A549 (cell line): ENCODE data around the gene MEG3. TPM values are rescaled to one million over a fixed set of nuclear protein-coding genes. Genes with fewer than 3 reads are reported as not detected.

Experiments used
- ATAC-seq, 2 experiments: fragments of 200-7000 bp in 1 of 2; fragments of >200 bp in 1 of 2; cut with Nextera tagmentation in 1 of 2; cut with Tn5 transposase in 1 of 2; 3 replicates each; pipeline versions ENCODE4 v1.8.0 to v1.9.1; 2018 to 2020; ENCODE audit warnings: mild to moderate bottlenecking in 1 of 2, moderate library complexity in 1 of 2
- CTCF ChIA-PET: fragments of 300-600 bp; sonication (Branson Sonifier 250); formaldehyde crosslinking; extraction: SDS; loops from one replicate; lab custom pipeline; 2021; ENCODE audit warnings: antibody characterized with exemption, inconsistent platforms; lab: Yijun Ruan, JAX
- POLR2A ChIA-PET: fragments of 350-600 bp; formaldehyde crosslinking; extraction: SDS; loops from one replicate; lab custom pipeline; 2021; ENCODE audit warnings: antibody characterized with exemption, inconsistent platforms; lab: Yijun Ruan, JAX
- DNase-seq, 2 experiments: peaks; one replicate each; pipeline versions ENCODE4 v3.0.0 to v3.0.0-alpha.2; 2011 to 2016; ENCODE audit warnings: low read depth in 1 of 2, low spot score in 1 of 2
- FAIRE-seq: peaks from 2 replicates; lab custom pipeline; 2011; peaks lifted over from hg19 to GRCh38; lab: Jason Lieb, UNC
- H3K27ac ChIP-seq, 2 experiments: fragments of >200 bp; sonication (Bioruptor Twin); formaldehyde crosslinking; 3 replicates each; pipeline ENCODE4 v1.5.1; 2016 to 2017
- H3K4me1 ChIP-seq: fragments of >200 bp; sonication (Bioruptor Twin); formaldehyde crosslinking; 3 replicates; pipeline ENCODE4 v1.6.1; 2016
- H3K4me2 ChIP-seq: fragments of >200 bp; sonication (Bioruptor Twin); formaldehyde crosslinking; 3 replicates; pipeline ENCODE4 v1.6.1; 2016
- H3K4me3 ChIP-seq: fragments of >200 bp; sonication (Bioruptor Twin); formaldehyde crosslinking; 3 replicates; pipeline ENCODE4 v1.5.1; 2016
- H3K9me3 ChIP-seq: fragments of >200 bp; sonication (Bioruptor Twin); formaldehyde crosslinking; 3 replicates; pipeline ENCODE4 v1.6.1; 2016
- BCL3 ChIP-seq: fragments of >200 bp; sonication (Bioruptor Twin); formaldehyde crosslinking; IDR thresholded peaks from 3 replicates; pipeline ENCODE4 v1.6.1; 2016
- CEBPB ChIP-seq, 2 experiments: fragments of >200 bp in 1 of 2; sonication (Bioruptor Twin) in 1 of 2; formaldehyde crosslinking in 1 of 2; IDR thresholded peaks; 2 replicates each; pipeline ENCODE4 v1.6.1; 2012 to 2016
- CHD2 ChIP-seq: fragments of 150-350 bp; IDR thresholded peaks from 2 replicates; pipeline ENCODE4 v1.6.1; 2014; ENCODE audit warnings: low read length; ENCODE audit not compliant: partially characterized antibody
- GATA3 ChIP-seq: IDR thresholded peaks from 2 replicates; pipeline ENCODE4 v1.6.1; 2012; ENCODE audit warnings: borderline replicate concordance
- HOXA7 ChIP-seq: fragments of 250-450 bp; sonication (Bioruptor Pico); IDR thresholded peaks from 2 replicates; pipeline ENCODE4 v1.5.0; 2020; ENCODE audit warnings: mild to moderate bottlenecking, moderate library complexity
- HOXB13 ChIP-seq: fragments of 250-450 bp; sonication (Bioruptor Pico); IDR thresholded peaks from 2 replicates; pipeline ENCODE4 v1.5.0; 2020; ENCODE audit warnings: low read depth, mild to moderate bottlenecking, moderate library complexity
- MAX ChIP-seq: IDR thresholded peaks from 2 replicates; pipeline ENCODE4 v1.6.1; 2012
- MAZ ChIP-seq: fragments of 150-350 bp; IDR thresholded peaks from 2 replicates; pipeline ENCODE4 v1.6.1; 2014; ENCODE audit warnings: antibody characterized with exemption, low read depth, low read length, borderline replicate concordance
- NFE2L2 ChIP-seq: fragments of 150-350 bp; conservative IDR thresholded peaks from 2 replicates; pipeline ENCODE4 v1.6.1; 2014; ENCODE audit warnings: low read length
- PHF8 ChIP-seq: fragments of 200-600 bp; sonication (generic); IDR thresholded peaks from 2 replicates; pipeline ENCODE4 v1.6.1; 2016; ENCODE audit warnings: low read depth, mild to moderate bottlenecking, antibody characterized with exemption, moderate library complexity, borderline replicate concordance
- RAD21 ChIP-seq, 2 experiments: fragments of >200 bp in 1 of 2; sonication (Bioruptor Twin) in 1 of 2; formaldehyde crosslinking in 1 of 2; IDR thresholded peaks in 1 of 2; conservative IDR thresholded peaks in 1 of 2; 2 replicates in 1 of 2; 3 replicates in 1 of 2; pipeline ENCODE4 v1.6.1; 2012 to 2018; ENCODE audit warnings: inconsistent platforms in 1 of 2
- RCOR1 ChIP-seq: fragments of 150-350 bp; IDR thresholded peaks from 2 replicates; pipeline ENCODE4 v1.6.1; 2014; ENCODE audit warnings: antibody characterized with exemption, low read length, low read depth
- REST ChIP-seq: fragments of 200-600 bp; sonication (generic); IDR thresholded peaks from 2 replicates; pipeline ENCODE4 v1.6.1; 2016; ENCODE audit warnings: antibody characterized with exemption, mild to moderate bottlenecking, moderate library complexity
- RFX5 ChIP-seq: fragments of 450-650 bp; IDR thresholded peaks from 2 replicates; pipeline ENCODE4 v1.7.1; 2014; ENCODE audit warnings: antibody characterized with exemption, mild to moderate bottlenecking, moderate library complexity
- SREBF2 ChIP-seq: fragments of 450-650 bp; IDR thresholded peaks from 2 replicates; pipeline ENCODE4 v1.6.1; 2014; ENCODE audit warnings: mild to moderate bottlenecking, moderate library complexity
- ZFP36 ChIP-seq: fragments of 450-650 bp; IDR thresholded peaks from 2 replicates; pipeline ENCODE4 v1.6.1; 2014; ENCODE audit warnings: borderline replicate concordance; ENCODE audit not compliant: partially characterized antibody
- WGBS: methylation state at CpG from one replicate; pipeline ENCODE4 v1.1.6; 2017; ENCODE audit errors: missing lambda C conversion rate; 5-methylcytosine and 5-hydroxymethylcytosine counted together
- polyA plus RNA-seq, 4 experiments: library from polyadenylated mRNA; depleted of rRNA in 3 of 4; stranded (reverse); fragments of >200 nt; fragmentation: RNase III in 1 of 4; extraction: RNeasy Plus Mini Kit Qiagen cat#74134 plus additional on column Dnase treatment in 1 of 4; gene quantifications; 2 replicates in 3 of 4; 3 replicates in 1 of 4; pipeline ENCODE4 v1.2.3, GENCODE V29; 2011 to 2017

Gene MEG3
- polyA plus RNA-seq, 2 of the 4 experiments (the other 2 are of a cell fraction) = 27.0 to 56.7 TPM

- ChIA-PET POLR2A (no interaction called here), CTCF (interaction anchor here (0.8 to 1.6 kb wide), 4 partner anchors 9 to 456 kb away, joined by 3 to 4 read pairs (median 3); no protein-coding TSS in a partner anchor)
- DNase-seq = no peak
- no peak overlapping the region for H3K27ac ChIP-seq
- H3K4me1 ChIP-seq = no peaks in the 10 kb centered on the region
- TF ChIP-seq MAZ = no peak
- TF ChIP-seq CEBPB (IDR thresholded peaks at IDR 0.05) = no peak
- TF ChIP-seq GATA3 = no peak
- no peak for TF ChIP-seq CHD2
- no peak for TF ChIP-seq SREBF2
- no peak for TF ChIP-seq MAX
- TF ChIP-seq RCOR1 = no peak
- TF ChIP-seq HOXB13 (CRISPR knock-in tag) = no peak
- no peak for TF ChIP-seq RAD21 (conservative IDR thresholded peaks at IDR 0.05 in 1 of 2, IDR thresholded peaks at IDR 0.05 in 1 of 2)
- no peak for TF ChIP-seq ZFP36
- 36% methylated on average over 2 of the region's 3 CpGs for WGBS
- ATAC-seq = no peak
- FAIRE-seq = no peak
- no peak overlapping the region for H3K4me3 ChIP-seq
- H3K4me2 ChIP-seq = no peak overlapping the region
- no peaks in the 10 kb centered on the region for H3K9me3 ChIP-seq
Measured at GRCh38 chr14:100873096-100873482, 47.2 kb downstream of the MEG3 start.

GRCh38 chr14:100874051-100874410, 48.1 kb downstream of the MEG3 start:
- POLR2A ChIA-PET = no interaction called here
- 62% methylated on average over 3 of the region's 4 CpGs for WGBS
- Histone ChIP-seq H3K4me1 (no peaks in the 10 kb centered on the region), H3K4me2 (no peak overlapping the region), H3K4me3 (no peak overlapping the region), H3K27ac (no peak overlapping the region), H3K9me3 (no peaks in the 10 kb centered on the region)
- CTCF ChIA-PET = interaction anchor here (0.9 kb wide), 1 partner anchor 457 kb away, joined by 3 read pairs; no protein-coding TSS in a partner anchor
- no peak for DNase-seq
- FAIRE-seq = no peak
- ATAC-seq = no peak
- TF ChIP-seq NFE2L2 (no peak), REST (no peak), HOXA7 (CRISPR knock-in tag) (no peak), RAD21 (conservative IDR thresholded peaks at IDR 0.05 in 1 of 2, IDR thresholded peaks at IDR 0.05 in 1 of 2) (no peak), CHD2 (no peak), PHF8 (no peak)

- no peak for DNase-seq
- POLR2A ChIA-PET = no interaction called here
- ATAC-seq = no peak
- H3K27ac ChIP-seq = no peak overlapping the region
- no peak for FAIRE-seq
- H3K4me2 ChIP-seq = no peak overlapping the region
- no peak overlapping the region for H3K4me3 ChIP-seq
- no peaks in the 10 kb centered on the region for H3K9me3 ChIP-seq
- 85% methylated on average over 18 of the region's 21 CpGs for WGBS
- no peaks in the 10 kb centered on the region for H3K4me1 ChIP-seq
- TF ChIP-seq BCL3 (no peak), RFX5 (no peak)
- CTCF ChIA-PET = interaction anchor here (0.9 kb wide), 1 partner anchor 457 kb away, joined by 3 read pairs; no protein-coding TSS in a partner anchor
Measured at GRCh38 chr14:100874411-100875091, 48.6 kb downstream of the MEG3 start.
